Kidney (tissue), 14 donors: ENCODE results near the gene ARV1. TPM values are rescaled to one million over a fixed set of nuclear protein-coding genes. Genes with fewer than 3 reads are reported as not detected.
"Not testable (repeated sequence)": the region's sequence is repeated elsewhere in the genome, so short reads cannot be mapped to it uniquely, and the experiment has no call there.

Source experiments
- DNase-seq, 5 donors: peaks; one replicate each; pipeline ENCODE4 v3.0.0-alpha.2; 2013 to 2020
- FAIRE-seq: peaks from 2 replicates; lab custom pipeline; 2012; peaks lifted over from hg19 to GRCh38; lab: Jason Lieb, UNC
- H3K27ac ChIP-seq, 2 donors: one replicate each; pipeline ENCODE4 v1.7.0; 2013; ENCODE audit warnings: low read depth in 2 of 2, low read length in 2 of 2, inconsistent platforms in 1 of 2
- H3K27me3 ChIP-seq: one replicate; pipeline ENCODE4 v1.7.1; 2013; ENCODE audit warnings: low read length, inconsistent platforms; ENCODE audit not compliant: control insufficient read depth, insufficient read depth
- H3K36me3 ChIP-seq, 3 donors: one replicate each; pipeline versions ENCODE4 v1.7.0 to v1.7.1; 2013; ENCODE audit warnings: low read length in 3 of 3, control low read depth in 1 of 3, inconsistent platforms in 1 of 3; ENCODE audit not compliant: insufficient read depth in 3 of 3, control insufficient read depth in 2 of 3
- H3K4me1 ChIP-seq, 3 donors: one replicate each; pipeline versions ENCODE4 v1.7.0 to v1.7.1; 2013; ENCODE audit warnings: low read length in 3 of 3, inconsistent platforms in 1 of 3, low read depth in 1 of 3; ENCODE audit not compliant: control insufficient read depth in 2 of 3, insufficient read depth in 2 of 3
- H3K4me3 ChIP-seq, 3 donors: one replicate each; pipeline versions ENCODE4 v1.7.0 to v1.8.1; 2013; ENCODE audit warnings: low read length in 3 of 3, control low read depth in 1 of 3, inconsistent platforms in 1 of 3
- H3K9ac ChIP-seq, 3 donors: one replicate each; pipeline versions ENCODE4 v1.7.0 to v1.7.1; 2013; ENCODE audit warnings: low read length in 3 of 3, control low read depth in 1 of 3, inconsistent platforms in 1 of 3
- H3K9me3 ChIP-seq, 3 donors: one replicate each; pipeline versions ENCODE4 v1.7.0 to v1.7.1; 2013; ENCODE audit warnings: low read length in 3 of 3, control low read depth in 1 of 3, inconsistent platforms in 1 of 3; ENCODE audit not compliant: control insufficient read depth in 2 of 3, insufficient read depth in 1 of 3
- CTCF ChIP-seq: IDR thresholded peaks from 3 replicates; pipeline ENCODE4 v1.5.1; 2012; ENCODE audit warnings: mild to moderate bottlenecking, moderate library complexity, borderline replicate concordance; ENCODE audit not compliant: insufficient read depth; ENCODE audit errors: extremely low read depth
- intact Hi-C: fragments of 100-400 bp; cut with DNase I; formaldehyde crosslinking; loops from one replicate; pipeline ENCODE4 v1.11.1; 2022
- polyA plus RNA-seq: library from polyadenylated mRNA; stranded (reverse); fragments of 350-450 nt; fragmentation: Illumina TruSeq; extraction: RNeasy Lipid Tissue Mini Kit (QIAGEN cat#74804); gene quantifications from one replicate; pipeline ENCODE4 v1.2.3, GENCODE V29; 2014; ENCODE audit warnings: low read depth, low replicate concordance; ENCODE audit not compliant: insufficient read depth
- total RNA-seq: library from RNA; stranded (reverse); fragmentation: NEBNext Ultra II Directional; extraction: Animal tissue kit (Norgen Biotek cat#: 25700); gene quantifications from one replicate; pipeline ENCODE4 v1.2.1, GENCODE V29; 2021
- donor health status: control.
- donor health status: control.
- donor health status: control.
- donor health status: control.
- donor health status: control.
- donor health status: DM: yes; HTN: yes; CAD: no.
- donor health status: Normal renal cell carcinoma (clear cell type).

ARV1 gene
- total and polyA plus RNA-seq, 2 donors from 2014 or later: 21.1 to 38.5 TPM

GRCh38 chr1:231044588-231044987, 65.7 kb downstream of the ARV1 start:
- H3K9ac ChIP-seq: no peak overlapping the region
- no peaks in the 10 kb centered on the region for H3K36me3 ChIP-seq
- no peak for DNase-seq
- H3K27ac ChIP-seq: no peak overlapping the region
- no peak overlapping the region for H3K4me3 ChIP-seq
- H3K27me3 ChIP-seq: no peaks in the 10 kb centered on the region
- intact Hi-C loops: no loop called here
- peaks cover 0 to 3% (median 2%) of the 10 kb centered on the region in 3 donors for H3K9me3 ChIP-seq
- no peak for TF ChIP-seq CTCF
- H3K4me1 ChIP-seq: peaks cover 0 to 3% (median 0%) of the 10 kb centered on the region in 3 donors
- no peak for FAIRE-seq

- Histone ChIP-seq H3K4me3 (no peak overlapping the region), H3K36me3 (no peaks in the 10 kb centered on the region), H3K9ac (no peak overlapping the region), H3K4me1 (peaks cover 0 to 3% (median 0%) of the 10 kb centered on the region in 3 donors), H3K27me3 (no peaks in the 10 kb centered on the region), H3K9me3 (peaks cover 0 to 3% (median 2%) of the 10 kb centered on the region in 3 donors), H3K27ac (no peak overlapping the region)
- intact Hi-C loops: no loop called here
- no peak for DNase-seq
- no peak for FAIRE-seq
- TF ChIP-seq CTCF: no peak
These were observed 66.4 kb downstream of the ARV1 start for GRCh38 chr1:231045286-231045685.

GRCh38 chr1:231045921-231046729, 67.2 kb downstream of the ARV1 start:
- H3K4me3 ChIP-seq, intact Hi-C loops, H3K27ac ChIP-seq, H3K9ac ChIP-seq, H3K27me3 ChIP-seq, H3K36me3 ChIP-seq, DNase-seq, H3K4me1 ChIP-seq, FAIRE-seq, H3K9me3 ChIP-seq: not testable (repeated sequence)

GRCh38 chr1:231046730-231047395, 68.0 kb downstream of the ARV1 start:
- no peak for FAIRE-seq
- H3K27ac ChIP-seq: no peak overlapping the region
- H3K9ac ChIP-seq: no peak overlapping the region
- H3K9me3 ChIP-seq: peaks cover 0 to 3% (median 2%) of the 10 kb centered on the region in 3 donors
- intact Hi-C loops: no loop called here
- no peaks in the 10 kb centered on the region for H3K36me3 ChIP-seq
- no peaks in the 10 kb centered on the region for H3K4me1 ChIP-seq
- no peak for DNase-seq
- no peaks in the 10 kb centered on the region for H3K27me3 ChIP-seq
- TF ChIP-seq CTCF: no peak
- H3K4me3 ChIP-seq: no peak overlapping the region

GRCh38 chr1:231047529-231047928, 68.6 kb downstream of the ARV1 start:
- H3K4me1 ChIP-seq, H3K27me3 ChIP-seq, FAIRE-seq, H3K27ac ChIP-seq, H3K36me3 ChIP-seq, H3K9me3 ChIP-seq, H3K9ac ChIP-seq, intact Hi-C loops, DNase-seq, H3K4me3 ChIP-seq: not testable (repeated sequence)

GRCh38 chr1:231048419-231048818, 69.5 kb downstream of the ARV1 start:
- DNase-seq, H3K4me1 ChIP-seq, H3K9me3 ChIP-seq, H3K27me3 ChIP-seq, H3K27ac ChIP-seq, H3K36me3 ChIP-seq, H3K9ac ChIP-seq, intact Hi-C loops, H3K4me3 ChIP-seq, FAIRE-seq: not testable (repeated sequence)
